Ammon's horn (tissue), 1 donor: ENCODE results near the gene SOAT2.

Experiments used
- DNase-seq: peaks from one replicate; pipeline ENCODE4 v3.0.0-alpha.2; 2016; ENCODE audit warnings: low spot score

The SOAT2 gene

DNA sequence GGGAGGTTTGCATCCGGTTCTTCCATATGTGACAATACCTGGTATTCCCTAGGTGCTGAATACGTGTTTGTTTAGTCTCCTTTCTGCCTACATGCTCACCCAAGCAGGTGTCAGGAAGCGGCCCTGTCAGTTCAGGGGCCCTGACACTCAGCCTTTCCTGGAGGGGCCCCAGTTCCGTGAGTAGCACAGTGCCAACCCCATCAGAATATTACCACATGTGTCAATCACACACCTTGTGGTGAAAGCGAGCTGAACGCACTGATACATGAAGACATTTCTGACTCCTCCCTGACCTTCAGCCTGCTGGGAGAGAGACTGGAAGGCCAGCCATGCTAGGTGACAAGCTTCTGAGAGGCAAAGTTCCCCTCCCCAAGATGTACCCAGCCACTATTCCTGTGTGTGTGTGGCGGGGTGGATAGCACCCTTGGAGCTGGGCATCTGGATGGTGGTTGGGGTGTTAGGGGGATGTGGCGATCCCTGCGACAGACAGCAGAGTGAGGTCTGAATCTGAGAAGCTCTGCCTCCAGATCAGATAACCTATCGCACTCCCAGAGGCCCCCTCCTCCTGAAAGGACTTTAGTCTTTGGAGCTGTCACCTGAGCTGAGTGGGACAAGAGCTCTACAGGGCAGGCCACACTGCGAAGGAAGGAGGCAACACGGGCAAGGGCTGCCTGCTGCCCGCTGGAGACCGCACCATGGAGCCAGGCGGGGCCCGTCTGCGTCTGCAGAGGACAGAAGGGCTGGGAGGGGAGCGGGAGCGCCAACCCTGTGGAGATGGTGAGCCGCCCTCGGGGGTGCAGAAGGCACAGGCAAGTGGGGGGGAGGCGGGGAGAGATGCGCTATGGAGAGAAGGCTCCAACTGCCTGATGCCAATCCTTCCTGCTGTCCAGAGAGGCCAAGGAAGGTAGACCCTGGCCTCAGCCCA lies at the start of gene SOAT2:
SOAT2 (plus strand) TSS at position 604 of the 925 bp plus-strand sequence; CDS start at position 696, 92 bp downstream.
- DNase-seq = no peak

DNA sequence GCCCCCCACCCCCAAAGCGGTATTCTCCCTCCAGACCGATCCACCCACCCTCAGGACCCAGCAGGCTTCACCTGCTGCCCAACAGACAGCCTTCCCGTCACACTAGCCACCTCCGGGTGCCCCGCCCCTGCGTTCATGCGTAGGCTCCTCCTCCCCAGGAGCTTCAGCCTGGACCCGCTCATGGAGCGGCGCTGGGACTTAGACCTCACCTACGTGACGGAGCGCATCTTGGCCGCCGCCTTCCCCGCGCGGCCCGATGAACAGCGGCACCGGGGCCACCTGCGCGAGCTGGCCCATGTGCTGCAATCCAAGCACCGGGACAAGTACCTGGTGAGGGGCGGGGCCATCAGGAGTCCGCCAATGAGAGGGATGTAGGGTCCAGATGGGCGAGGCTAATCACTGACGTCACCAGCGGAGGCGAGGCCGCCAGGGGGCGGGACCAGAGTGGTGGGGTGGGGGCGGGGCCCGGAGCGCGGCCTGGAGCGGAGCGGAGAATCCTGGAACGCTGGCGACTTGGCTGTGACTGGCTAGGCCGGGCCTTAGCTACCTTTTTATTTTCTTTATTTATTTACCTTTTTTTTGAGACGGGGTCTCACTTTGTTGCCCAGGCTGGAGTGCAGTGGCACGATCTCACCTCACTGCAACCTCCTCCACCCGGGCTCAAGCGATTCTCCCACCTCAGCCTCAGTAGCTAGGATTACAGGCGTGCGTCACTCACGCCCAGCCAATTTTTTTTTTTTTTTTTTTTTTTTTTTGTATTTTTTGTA lies 49.0 kb upstream of the SOAT2 start:
- DNase-seq = peak; percentile 99

DNA sequence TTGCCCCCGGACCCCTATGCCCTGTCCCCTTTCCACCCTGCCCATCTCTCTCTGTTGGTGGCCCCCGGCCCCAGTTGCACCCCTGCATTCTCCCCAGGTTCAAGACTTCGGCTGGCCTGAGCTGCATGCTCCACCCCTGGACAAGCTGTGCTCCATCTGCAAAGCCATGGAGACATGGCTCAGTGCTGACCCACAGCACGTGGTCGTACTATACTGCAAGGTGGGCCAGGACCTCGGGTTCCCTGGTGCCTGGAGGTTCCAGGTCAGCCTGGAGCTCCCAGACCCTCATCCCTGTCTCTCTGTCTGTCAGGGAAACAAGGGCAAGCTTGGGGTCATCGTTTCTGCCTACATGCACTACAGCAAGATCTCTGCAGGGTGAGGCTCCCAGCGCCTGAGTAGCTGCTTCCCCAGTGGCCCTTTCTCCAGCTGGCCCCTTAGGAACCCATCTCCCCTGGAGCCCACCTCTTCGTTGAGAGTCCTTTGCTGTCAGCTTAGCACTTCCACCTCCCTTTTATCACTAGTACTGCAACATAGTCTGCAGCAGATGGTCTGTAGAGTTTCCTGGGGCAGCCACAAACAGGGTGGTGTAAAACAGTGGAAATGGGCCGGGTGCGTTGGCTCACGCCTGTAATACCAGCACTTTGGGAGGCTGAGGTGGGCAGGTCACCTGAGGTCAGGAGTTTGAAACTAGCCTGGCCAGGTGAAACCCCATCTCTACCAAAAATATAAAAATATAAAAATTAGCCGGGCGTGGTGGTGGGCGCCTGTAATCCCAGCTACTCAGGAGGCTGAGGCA lies 47.6 kb upstream of the SOAT2 start:
- no peak for DNase-seq

- no peak for DNase-seq
These were observed 47.0 kb upstream of the SOAT2 start for GRCh38 chr12:53056296-53056695.

DNA sequence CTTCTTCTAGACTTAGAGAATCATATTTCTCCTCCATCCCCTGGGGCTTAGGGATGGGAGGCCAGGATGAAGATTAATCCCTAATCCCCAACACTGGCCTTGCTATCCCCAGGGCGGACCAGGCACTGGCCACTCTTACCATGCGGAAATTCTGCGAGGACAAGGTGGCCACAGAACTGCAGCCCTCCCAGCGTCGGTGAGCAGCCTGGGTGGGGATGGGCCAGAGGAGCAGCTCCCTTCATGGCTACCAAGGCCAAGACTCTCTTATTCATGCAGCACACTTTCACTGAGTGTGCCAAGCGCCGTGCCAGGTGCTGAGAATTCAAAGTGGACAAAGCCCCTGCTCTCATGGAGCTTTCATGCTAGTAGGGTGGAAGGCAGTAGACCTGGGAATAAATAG lies 46.4 kb upstream of the SOAT2 start:
- no peak for DNase-seq

DNA sequence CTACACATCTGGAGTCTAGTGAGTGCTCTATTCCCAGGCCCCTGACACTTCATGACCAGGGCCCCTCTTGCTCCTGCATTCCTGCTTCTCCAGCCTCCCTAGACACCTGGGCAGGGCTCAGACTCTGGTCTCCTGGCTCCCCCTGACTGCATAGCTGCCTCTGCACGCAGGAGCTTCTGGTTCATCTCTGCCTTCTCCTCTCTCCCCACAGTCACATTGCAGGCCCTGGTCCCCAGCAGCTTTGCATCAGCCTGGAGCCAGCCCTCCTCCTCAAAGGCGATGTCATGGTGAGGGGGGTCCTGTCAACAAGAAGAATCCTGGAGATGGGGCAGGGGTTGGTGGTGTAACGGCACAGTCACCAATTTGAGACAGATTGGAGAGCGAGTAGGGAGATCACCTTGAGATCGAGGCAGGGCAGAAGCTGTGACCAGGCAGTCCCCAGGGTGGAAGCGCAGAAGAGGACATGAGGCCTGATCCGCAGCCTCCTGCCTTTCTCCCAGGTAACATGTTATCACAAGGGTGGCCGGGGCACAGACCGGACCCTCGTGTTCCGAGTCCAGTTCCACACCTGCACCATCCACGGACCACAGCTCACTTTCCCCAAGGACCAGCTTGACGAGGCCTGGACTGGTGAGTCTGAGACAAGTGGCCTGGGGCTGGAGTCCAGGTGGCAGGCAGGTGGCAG lies 45.3 kb upstream of the SOAT2 start:
- DNase-seq = no peak

DNA sequence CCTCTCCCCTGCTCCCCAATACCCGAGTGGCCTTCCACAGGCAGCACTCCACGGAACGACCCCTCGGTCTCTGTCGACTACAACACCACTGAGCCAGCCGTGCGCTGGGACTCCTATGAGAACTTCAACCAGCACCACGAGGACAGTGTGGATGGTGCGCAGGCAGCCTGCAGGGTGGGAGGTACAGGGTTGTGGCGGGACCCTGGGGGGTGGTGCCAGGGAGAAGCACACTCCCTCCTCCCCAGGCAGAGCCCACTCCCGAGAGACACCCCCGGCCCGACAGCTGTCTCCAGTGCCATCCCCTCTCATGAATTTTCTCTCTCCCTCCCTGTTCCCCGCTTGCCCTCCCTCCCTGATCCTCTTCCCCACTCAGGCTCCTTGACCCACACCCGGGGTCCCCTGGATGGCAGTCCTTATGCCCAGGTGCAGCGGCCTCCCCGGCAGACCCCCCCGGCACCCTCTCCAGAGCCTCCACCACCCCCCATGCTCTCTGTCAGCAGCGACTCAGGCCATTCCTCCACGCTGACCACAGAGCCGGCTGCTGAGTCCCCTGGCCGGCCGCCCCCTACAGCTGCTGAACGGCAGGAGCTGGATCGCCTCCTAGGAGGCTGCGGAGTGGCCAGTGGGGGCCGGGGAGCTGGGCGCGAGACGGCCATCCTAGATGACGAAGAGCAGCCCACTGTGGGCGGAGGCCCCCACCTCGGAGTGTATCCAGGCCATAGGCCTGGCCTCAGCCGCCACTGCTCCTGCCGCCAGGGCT lies 44.4 kb upstream of the SOAT2 start:
- no peak for DNase-seq

DNA sequence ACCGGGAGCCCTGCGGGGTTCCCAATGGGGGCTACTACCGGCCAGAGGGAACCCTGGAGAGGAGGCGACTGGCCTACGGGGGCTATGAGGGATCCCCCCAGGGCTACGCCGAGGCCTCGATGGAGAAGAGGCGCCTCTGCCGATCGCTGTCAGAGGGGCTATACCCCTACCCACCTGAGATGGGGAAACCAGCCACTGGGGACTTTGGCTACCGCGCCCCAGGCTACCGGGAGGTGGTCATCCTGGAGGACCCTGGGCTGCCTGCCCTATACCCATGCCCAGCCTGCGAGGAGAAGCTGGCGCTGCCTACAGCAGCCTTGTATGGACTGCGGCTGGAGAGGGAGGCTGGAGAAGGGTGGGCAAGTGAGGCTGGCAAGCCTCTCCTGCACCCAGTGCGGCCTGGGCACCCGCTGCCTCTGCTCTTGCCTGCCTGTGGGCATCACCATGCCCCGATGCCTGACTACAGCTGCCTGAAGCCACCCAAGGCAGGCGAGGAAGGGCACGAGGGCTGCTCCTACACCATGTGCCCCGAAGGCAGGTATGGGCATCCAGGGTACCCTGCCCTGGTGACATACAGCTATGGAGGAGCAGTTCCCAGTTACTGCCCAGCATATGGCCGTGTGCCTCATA lies 43.7 kb upstream of the SOAT2 start:
- no peak for DNase-seq

DNA sequence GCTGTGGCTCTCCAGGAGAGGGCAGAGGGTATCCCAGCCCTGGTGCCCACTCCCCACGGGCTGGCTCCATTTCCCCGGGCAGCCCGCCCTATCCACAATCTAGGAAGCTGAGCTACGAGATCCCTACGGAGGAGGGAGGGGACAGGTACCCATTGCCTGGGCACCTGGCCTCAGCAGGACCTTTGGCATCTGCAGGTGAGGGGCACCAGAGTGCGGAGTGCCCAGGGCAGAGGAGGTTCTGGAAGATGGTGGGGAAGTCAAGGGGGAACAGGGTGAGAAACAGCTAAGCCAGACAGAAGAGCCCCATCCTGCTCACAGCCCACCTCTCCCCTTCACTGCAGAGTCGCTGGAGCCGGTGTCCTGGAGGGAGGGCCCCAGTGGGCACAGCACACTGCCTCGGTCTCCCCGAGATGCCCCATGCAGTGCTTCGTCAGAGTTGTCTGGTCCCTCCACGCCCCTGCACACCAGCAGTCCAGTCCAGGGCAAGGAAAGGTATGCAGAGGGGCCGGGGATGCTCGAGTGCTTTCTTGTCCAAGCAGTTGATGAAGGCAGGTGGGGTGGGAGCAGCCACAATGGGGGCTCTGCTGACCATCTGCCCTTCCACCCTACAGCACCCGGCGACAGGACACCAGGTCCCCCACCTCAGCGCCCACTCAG lies 43.1 kb upstream of the SOAT2 start:
- DNase-seq = no peak

GRCh38 chr12:53060721-53061276 lies 42.5 kb upstream of the SOAT2 start:
- DNase-seq = no peak

- no peak for DNase-seq
These were observed 41.8 kb upstream of the SOAT2 start for GRCh38 chr12:53061404-53062010.

DNA sequence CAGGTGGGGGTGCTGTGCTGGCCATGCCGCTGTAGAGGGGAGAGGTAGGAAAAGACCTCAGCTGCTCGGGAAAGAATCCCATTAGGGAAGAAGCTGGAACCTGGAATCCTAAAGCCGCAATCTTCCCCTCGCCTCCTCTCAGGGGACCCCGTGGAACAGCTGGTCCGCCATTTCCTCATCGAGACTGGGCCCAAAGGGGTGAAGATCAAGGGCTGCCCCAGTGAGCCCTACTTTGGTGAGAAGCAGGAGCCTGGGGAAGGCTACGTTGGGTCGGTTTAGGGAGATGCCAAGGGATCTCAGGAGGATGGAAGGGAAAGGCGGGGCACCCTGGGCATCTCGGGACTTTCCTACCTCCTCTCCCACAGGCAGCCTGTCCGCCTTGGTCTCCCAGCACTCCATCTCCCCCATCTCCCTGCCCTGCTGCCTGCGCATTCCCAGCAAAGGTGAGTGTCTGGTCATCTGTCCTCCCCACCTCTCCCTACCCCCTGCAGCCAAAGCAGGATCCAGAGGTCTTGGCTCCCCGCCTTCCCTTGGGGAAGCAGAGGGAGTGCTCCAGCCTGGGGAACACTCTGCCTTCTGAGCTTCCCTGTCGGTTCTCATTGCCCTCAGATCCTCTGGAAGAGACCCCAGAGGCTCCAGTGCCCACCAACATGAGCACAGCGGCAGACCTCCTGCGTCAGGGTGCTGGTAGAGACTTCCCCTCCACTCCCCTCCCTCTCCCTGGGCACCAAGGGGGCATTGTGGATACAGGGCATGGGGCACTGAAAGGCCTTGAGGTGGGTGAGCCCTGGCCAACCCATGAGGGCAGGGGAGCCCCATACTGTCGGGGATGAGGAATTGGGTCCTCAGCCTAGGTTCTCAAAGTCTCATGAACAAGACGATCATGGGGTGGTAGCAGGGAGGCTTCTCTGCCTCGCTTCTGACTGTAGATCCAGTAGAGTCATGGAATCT lies 41.0 kb upstream of the SOAT2 start:
- no peak for DNase-seq

DNA sequence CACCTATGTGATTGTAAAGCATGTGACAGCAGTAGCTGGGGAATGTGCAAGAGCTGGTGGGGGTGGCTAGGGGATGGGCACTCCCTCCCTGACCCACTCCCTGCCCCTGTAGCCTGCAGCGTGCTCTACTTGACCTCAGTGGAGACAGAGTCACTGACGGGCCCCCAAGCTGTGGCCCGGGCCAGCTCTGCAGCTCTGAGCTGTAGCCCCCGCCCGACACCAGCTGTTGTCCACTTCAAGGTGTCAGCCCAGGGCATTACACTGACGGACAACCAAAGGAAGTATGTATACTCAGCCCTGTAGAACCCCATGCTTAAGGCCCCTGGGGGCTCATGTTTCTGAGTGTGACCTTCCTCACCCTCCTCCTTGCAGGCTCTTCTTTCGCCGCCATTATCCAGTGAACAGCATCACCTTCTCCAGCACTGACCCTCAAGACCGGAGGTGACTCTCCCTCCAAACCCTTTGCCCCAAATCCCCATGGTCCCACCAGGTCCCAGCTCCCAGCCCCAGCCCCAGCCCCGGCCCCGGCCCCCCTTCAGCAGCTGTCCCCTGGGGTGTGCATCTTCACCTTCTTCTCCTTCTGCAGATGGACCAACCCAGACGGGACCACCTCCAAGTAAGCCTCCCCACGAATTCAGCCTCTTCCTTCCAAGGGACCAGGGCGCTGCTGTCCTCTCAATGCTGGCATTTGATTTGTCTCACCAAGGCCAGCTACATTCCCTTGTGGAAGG lies 40.1 kb upstream of the SOAT2 start:
- no peak for DNase-seq

- DNase-seq = no peak
These were observed 39.3 kb upstream of the SOAT2 start for GRCh38 chr12:53063708-53064612.

DNA sequence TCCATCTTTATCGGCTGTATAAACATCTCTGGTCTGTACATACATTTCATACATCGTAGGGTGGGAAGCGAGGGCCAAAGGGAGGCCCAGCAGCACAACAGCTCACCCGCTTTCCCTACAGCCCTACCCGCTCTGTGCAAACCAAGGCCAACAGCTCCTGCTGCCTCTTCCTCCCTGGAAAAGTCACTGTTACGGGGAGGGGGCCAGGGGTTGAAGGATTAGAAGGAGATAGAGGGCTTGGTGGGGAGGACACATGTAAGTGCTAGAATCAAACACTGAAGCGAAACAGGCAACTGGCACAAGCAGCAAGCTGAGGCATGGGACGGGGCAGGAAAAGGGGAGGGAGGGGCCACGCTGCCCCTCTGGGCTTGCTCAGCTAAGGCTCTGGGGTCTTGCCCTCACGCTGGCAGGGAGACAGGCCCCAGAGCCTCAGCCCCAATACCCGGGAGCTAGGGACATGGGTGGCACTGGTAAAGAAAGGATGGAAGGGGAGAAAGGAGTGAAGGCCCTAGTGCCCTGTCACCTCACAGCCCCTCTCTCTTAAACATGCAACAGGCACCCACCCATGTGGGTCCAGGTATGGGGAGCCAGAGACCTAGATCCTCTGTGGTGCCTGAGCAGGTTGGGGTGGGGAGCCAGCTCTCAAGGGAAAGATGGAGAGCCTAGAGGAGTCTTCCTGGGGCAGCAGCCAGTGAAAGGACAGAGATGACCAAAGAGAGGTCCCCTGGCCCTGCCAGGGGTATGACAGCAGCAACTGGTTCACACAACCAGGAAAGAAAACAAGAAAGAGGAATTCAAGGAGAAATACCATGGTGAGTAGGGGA lies 38.5 kb upstream of the SOAT2 start:
- no peak for DNase-seq
